Caco-2 (cell line): ENCODE measurements around the gene HDAC9. TPM values are rescaled to one million over a fixed set of nuclear protein-coding genes. Genes with fewer than 3 reads are reported as not detected.

ENCODE experiments used
- BruUV-seq: library from RNA; stranded (reverse); fragments of 400-500 nt; replicated peaks from 2 replicates; lab custom pipeline; 2021; lab: Mats Ljungman, UMichigan
- CTCF ChIA-PET: fragments of 300-600 bp; sonication (Branson Sonifier 250); formaldehyde crosslinking; loops from one replicate; lab custom pipeline; 2022; ENCODE audit warnings: antibody characterized with exemption; lab: Charles Lee
- POLR2A ChIA-PET: fragments of 300-600 bp; sonication (Branson Sonifier 250); formaldehyde crosslinking; loops from one replicate; lab custom pipeline; 2022; ENCODE audit warnings: antibody characterized with exemption; lab: Charles Lee
- DNase-seq, 2 experiments: peaks; one replicate each; pipeline versions ENCODE4 v3.0.0 to v3.0.0-alpha.2; 2020 to 2022
- H3K27me3 ChIP-seq: replicated peaks from 2 replicates; pipeline ENCODE4 v1.6.0; 2011; ENCODE audit warnings: low read length; ENCODE audit not compliant: control insufficient read depth, insufficient read depth
- H3K36me3 ChIP-seq: 2 replicates; pipeline ENCODE4 v1.5.1; 2011; ENCODE audit warnings: low read length; ENCODE audit not compliant: control insufficient read depth, insufficient read depth
- H3K4me1 ChIP-seq: fragments of 250-450 bp; sonication (Bioruptor Pico); 2 replicates; pipeline ENCODE4 v1.5.1; 2020; ENCODE audit warnings: mild to moderate bottlenecking
- H3K4me3 ChIP-seq: 2 replicates; pipeline ENCODE4 v1.5.1; 2011; ENCODE audit warnings: low read depth, mild to moderate bottlenecking, control low read depth, low read length
- H3K9me3 ChIP-seq: fragments of 250-450 bp; sonication (Bioruptor Pico); 2 replicates; pipeline ENCODE4 v1.5.1; 2020; ENCODE audit warnings: mild to moderate bottlenecking, moderate library complexity
- H3K27ac Mint-ChIP-seq: one replicate; pipeline ENCODE4 v1.8.0; 2022; ENCODE audit warnings: mixed read lengths; ENCODE audit not compliant: unreplicated experiment
- H3K27me3 Mint-ChIP-seq: one replicate; pipeline ENCODE4 v1.8.0; 2022; ENCODE audit warnings: mixed read lengths; ENCODE audit not compliant: insufficient read depth, unreplicated experiment
- H3K36me3 Mint-ChIP-seq: one replicate; pipeline ENCODE4 v1.8.0; 2022; ENCODE audit warnings: mild to moderate bottlenecking, mixed read lengths; ENCODE audit not compliant: insufficient read depth, unreplicated experiment
- H3K4me1 Mint-ChIP-seq: one replicate; pipeline ENCODE4 v1.8.0; 2022; ENCODE audit warnings: low read depth, mixed read lengths; ENCODE audit not compliant: unreplicated experiment
- H3K4me3 Mint-ChIP-seq: one replicate; pipeline ENCODE4 v1.8.0; 2022; ENCODE audit warnings: mild to moderate bottlenecking, moderate library complexity, mixed read lengths; ENCODE audit not compliant: unreplicated experiment
- H3K9me3 Mint-ChIP-seq: one replicate; pipeline ENCODE4 v1.8.0; 2022; ENCODE audit warnings: mixed read lengths; ENCODE audit not compliant: unreplicated experiment
- intact Hi-C: fragments of 100-400 bp; cut with micrococcal nuclease; formaldehyde crosslinking; loops from one replicate; pipeline ENCODE4 v1.10.0; 2022; ENCODE audit not compliant: unreplicated experiment
- total RNA-seq: library from RNA; stranded (reverse); gene quantifications from 2 replicates; pipeline ENCODE4 v1.2.3, GENCODE V29; 2022
- TF ChIP-seq, protein P1 (sequence below), 2 experiments: fragments of 200-600 bp in 1 of 2; IDR thresholded peaks; 1 replicate in 1 of 2; 2 replicates in 1 of 2; pipeline versions ENCODE4 v1.5.1 to v1.8.0; 2011 to 2022; ENCODE audit warnings: antibody characterized with exemption in 1 of 2, control low read depth in 1 of 2, inconsistent platforms in 1 of 2, low read depth in 1 of 2, low read length in 1 of 2, mild to moderate bottlenecking in 1 of 2, moderate library complexity in 1 of 2; ENCODE audit not compliant: insufficient read depth in 1 of 2, severe bottlenecking in 1 of 2, unreplicated experiment in 1 of 2

HDAC9 gene
- total RNA-seq, 1 experiment from 2014 or later: 0.27 TPM

DNA sequence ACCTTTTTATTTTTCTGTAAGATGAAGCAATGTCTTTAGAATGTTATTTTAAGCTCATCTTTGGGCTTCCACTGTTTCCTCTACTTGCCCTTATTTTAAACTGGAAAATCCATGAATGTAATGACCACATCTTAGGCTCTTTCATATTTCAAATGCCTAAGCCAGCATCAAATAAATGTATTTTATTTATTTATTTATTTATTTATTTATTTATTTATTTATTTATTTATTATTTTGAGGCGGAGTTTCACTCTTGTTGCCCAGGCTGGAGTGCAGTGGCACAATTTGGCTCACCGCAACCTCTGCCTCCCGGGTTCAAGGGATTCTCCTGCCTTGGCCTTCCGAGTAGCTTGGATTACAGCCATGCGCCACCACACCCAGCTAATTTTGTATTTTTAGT lies 69.2 kb downstream of the HDAC9 start:
- intact Hi-C loops: no loop called here

DNA sequence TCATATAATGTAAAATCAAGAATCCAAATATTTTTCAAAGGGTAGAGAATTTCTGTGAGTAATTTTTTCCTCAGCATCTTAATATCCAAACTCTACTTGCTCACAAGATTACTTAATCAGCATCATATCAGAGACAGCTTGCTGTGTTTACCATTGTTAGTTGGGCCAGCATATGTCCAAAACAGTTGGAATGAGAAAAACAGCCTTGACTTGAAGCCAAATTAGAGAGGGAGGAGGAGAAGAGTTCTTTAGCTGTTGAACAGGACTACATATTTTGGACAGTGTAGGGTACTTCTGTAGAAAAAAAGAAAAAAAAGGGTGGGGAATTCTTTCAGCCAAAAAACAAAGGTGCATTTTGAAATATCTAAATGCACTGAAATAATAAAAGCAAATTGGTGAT lies 69.8 kb downstream of the HDAC9 start:
- H3K27me3 Mint-ChIP-seq: peaks cover 3% of the 10 kb centered on the region

More for the DNA sequence above, 69.2 kb downstream of the HDAC9 start:
- no peaks in the 10 kb centered on the region for H3K36me3 ChIP-seq
- TF ChIP-seq, protein P1, sequence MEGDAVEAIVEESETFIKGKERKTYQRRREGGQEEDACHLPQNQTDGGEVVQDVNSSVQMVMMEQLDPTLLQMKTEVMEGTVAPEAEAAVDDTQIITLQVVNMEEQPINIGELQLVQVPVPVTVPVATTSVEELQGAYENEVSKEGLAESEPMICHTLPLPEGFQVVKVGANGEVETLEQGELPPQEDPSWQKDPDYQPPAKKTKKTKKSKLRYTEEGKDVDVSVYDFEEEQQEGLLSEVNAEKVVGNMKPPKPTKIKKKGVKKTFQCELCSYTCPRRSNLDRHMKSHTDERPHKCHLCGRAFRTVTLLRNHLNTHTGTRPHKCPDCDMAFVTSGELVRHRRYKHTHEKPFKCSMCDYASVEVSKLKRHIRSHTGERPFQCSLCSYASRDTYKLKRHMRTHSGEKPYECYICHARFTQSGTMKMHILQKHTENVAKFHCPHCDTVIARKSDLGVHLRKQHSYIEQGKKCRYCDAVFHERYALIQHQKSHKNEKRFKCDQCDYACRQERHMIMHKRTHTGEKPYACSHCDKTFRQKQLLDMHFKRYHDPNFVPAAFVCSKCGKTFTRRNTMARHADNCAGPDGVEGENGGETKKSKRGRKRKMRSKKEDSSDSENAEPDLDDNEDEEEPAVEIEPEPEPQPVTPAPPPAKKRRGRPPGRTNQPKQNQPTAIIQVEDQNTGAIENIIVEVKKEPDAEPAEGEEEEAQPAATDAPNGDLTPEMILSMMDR (IDR thresholded peaks at IDR 0.05; ENCODE audit: insufficient read depth in 1 of 2, low read depth in 1 of 2, low read length in 1 of 2, severe bottlenecking in 1 of 2, unreplicated experiment in 1 of 2): no peak
- ChIA-PET POLR2A (no interaction called here), CTCF (no interaction called here)
- no peaks in the 10 kb centered on the region for H3K9me3 ChIP-seq
- Mint-ChIP-seq H3K27me3 (peaks cover 3% of the 10 kb centered on the region), H3K36me3 (no peaks in the 10 kb centered on the region), H3K4me1 (no peaks in the 10 kb centered on the region), H3K27ac (no peak overlapping the region), H3K4me3 (no peak overlapping the region), H3K9me3 (no peaks in the 10 kb centered on the region)
- H3K4me3 ChIP-seq: no peak overlapping the region
- H3K4me1 ChIP-seq: no peaks in the 10 kb centered on the region
- H3K27me3 ChIP-seq: no peaks in the 10 kb centered on the region
- no peak for DNase-seq
- no TSS peak for BruUV-seq

DNA sequence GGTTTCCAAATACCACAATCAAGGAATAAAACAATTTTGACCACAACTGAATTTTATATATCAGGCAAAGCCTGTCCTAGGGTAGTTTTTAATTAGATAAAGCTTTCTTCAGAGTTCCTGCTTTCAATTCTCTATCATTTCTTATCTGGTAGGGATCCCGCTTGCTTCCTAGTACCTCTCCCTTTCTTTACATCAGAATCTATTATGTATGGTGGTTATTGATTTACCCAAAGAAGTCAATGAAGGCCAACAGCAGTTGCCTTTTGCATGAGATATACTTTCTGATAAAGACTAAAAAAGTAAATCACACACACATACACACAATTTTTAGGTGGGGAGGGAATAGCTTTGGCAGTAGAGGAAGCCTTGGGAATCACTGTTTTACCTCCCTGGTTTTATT lies 70.7 kb downstream of the HDAC9 start:
- H3K4me1 ChIP-seq: no peaks in the 10 kb centered on the region
- Mint-ChIP-seq H3K27ac (no peak overlapping the region), H3K9me3 (no peaks in the 10 kb centered on the region), H3K27me3 (peaks cover 3% of the 10 kb centered on the region), H3K4me3 (no peak overlapping the region), H3K36me3 (no peaks in the 10 kb centered on the region), H3K4me1 (no peaks in the 10 kb centered on the region)
- H3K9me3 ChIP-seq: no peaks in the 10 kb centered on the region
- TF ChIP-seq, protein P1 (IDR thresholded peaks at IDR 0.05; ENCODE audit: insufficient read depth in 1 of 2, low read depth in 1 of 2, low read length in 1 of 2, severe bottlenecking in 1 of 2, unreplicated experiment in 1 of 2): no peak
- intact Hi-C loops: no loop called here
- CTCF ChIA-PET: no interaction called here
- no peaks in the 10 kb centered on the region for H3K36me3 ChIP-seq
- no peaks in the 10 kb centered on the region for H3K27me3 ChIP-seq
- no peak overlapping the region for H3K4me3 ChIP-seq
- DNase-seq: no peak
- no TSS peak for BruUV-seq
- POLR2A ChIA-PET: no interaction called here

More for the DNA sequence above, 69.8 kb downstream of the HDAC9 start:
- Histone ChIP-seq H3K4me1 (no peaks in the 10 kb centered on the region), H3K4me3 (no peak overlapping the region), H3K36me3 (no peaks in the 10 kb centered on the region), H3K9me3 (no peaks in the 10 kb centered on the region), H3K27me3 (no peaks in the 10 kb centered on the region)
- H3K27ac Mint-ChIP-seq: no peak overlapping the region
- H3K9me3 Mint-ChIP-seq: no peaks in the 10 kb centered on the region
- ChIA-PET CTCF (no interaction called here), POLR2A (no interaction called here)
- no peak for DNase-seq
- intact Hi-C loops: no loop called here
- H3K4me3 Mint-ChIP-seq: no peak overlapping the region
- TF ChIP-seq, protein P1 (IDR thresholded peaks at IDR 0.05; ENCODE audit: insufficient read depth in 1 of 2, low read depth in 1 of 2, low read length in 1 of 2, severe bottlenecking in 1 of 2, unreplicated experiment in 1 of 2): no peak
- no peaks in the 10 kb centered on the region for H3K4me1 Mint-ChIP-seq
- no peaks in the 10 kb centered on the region for H3K36me3 Mint-ChIP-seq
- BruUV-seq: no TSS peak
